ENCODE measurements around the gene LILRB1.
"Not testable (repeated sequence)": the region's sequence is repeated elsewhere in the genome, so short reads cannot be mapped to it uniquely, and the experiment has no call there.

LILRB1 gene

GRCh38 chr19:54626757-54627156 is 3.5 kb upstream of the LILRB1 start:
- no peak for DNase-seq

- DNase-seq, result not testable (repeated sequence)
Measured at GRCh38 chr19:54627912-54628311, 2.4 kb upstream of the LILRB1 start.

DNA sequence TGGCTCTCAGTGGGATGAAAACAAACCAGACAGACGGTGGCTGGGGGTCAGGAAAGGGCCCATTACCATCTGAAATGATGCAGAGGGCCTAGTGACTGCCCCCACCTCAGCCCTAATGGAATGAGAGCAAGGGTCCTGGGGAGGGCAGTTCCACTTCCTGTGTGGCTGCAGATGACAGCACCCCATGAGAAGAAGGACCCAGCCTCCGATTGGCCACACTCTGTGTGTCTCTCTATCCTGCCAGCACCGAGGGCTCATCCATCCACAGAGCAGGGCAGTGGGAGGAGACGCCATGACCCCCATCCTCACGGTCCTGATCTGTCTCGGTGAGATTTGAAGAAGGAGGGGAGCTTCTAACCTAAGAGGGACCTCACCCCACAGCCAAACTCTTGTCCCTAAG is 498 bp downstream of the LILRB1 start:
- no peak for DNase-seq

DNA sequence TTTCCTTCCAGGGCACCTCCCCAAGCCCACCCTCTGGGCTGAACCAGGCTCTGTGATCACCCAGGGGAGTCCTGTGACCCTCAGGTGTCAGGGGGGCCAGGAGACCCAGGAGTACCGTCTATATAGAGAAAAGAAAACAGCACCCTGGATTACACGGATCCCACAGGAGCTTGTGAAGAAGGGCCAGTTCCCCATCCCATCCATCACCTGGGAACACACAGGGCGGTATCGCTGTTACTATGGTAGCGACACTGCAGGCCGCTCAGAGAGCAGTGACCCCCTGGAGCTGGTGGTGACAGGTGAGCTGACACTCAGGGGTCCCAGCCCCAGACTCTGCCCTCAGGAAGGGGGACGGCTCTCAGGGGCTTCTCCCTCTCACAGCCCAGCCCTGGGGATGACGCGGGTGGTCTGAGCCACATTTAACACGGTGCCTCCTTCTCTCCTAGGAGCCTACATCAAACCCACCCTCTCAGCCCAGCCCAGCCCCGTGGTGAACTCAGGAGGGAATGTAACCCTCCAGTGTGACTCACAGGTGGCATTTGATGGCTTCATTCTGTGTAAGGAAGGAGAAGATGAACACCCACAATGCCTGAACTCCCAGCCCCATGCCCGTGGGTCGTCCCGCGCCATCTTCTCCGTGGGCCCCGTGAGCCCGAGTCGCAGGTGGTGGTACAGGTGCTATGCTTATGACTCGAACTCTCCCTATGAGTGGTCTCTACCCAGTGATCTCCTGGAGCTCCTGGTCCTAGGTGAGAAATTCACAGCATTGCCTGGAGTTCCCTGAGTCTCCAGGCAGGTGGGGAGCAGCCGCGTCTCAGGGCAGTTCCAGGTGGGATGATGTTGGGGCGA is 1.4 kb downstream of the LILRB1 start:
- not testable (repeated sequence) for DNase-seq

DNA sequence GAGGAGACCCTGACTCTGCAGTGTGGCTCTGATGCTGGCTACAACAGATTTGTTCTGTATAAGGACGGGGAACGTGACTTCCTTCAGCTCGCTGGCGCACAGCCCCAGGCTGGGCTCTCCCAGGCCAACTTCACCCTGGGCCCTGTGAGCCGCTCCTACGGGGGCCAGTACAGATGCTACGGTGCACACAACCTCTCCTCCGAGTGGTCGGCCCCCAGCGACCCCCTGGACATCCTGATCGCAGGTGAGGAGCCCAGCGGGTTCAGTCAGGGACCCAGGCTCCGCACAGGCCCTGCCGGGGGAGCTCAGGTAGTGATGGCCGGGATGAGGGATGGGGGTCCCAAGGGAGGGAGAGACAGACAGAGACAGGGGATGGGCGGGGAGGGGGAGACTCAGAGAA is 2.2 kb downstream of the LILRB1 start:
- DNase-seq, result not testable (repeated sequence)

- DNase-seq, result no peak
Measured at GRCh38 chr19:54633401-54633800, 3.1 kb downstream of the LILRB1 start.

GRCh38 chr19:54636081-54636480 is 5.8 kb downstream of the LILRB1 start:
- DNase-seq, result not testable (repeated sequence)

DNA sequence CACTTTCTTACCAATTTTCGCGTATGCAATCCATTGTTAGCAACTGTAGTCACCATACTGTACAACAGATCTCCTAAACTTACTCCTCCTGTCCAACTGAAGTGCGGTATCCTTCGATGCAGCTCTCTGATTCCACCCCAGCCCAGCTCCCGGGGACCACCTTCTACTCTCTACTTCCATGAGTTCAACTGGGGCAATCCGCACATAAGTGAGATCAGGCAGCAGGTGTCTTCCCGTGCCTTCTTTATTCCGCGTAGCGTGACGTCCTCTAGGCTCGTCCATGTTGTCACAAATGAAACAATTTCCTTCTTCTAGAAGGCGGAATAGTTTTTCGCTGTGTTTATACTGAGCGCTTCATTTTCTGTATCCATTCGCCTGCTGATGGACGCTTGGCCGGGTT is 8.4 kb downstream of the LILRB1 start:
- DNase-seq, result no peak

DNA sequence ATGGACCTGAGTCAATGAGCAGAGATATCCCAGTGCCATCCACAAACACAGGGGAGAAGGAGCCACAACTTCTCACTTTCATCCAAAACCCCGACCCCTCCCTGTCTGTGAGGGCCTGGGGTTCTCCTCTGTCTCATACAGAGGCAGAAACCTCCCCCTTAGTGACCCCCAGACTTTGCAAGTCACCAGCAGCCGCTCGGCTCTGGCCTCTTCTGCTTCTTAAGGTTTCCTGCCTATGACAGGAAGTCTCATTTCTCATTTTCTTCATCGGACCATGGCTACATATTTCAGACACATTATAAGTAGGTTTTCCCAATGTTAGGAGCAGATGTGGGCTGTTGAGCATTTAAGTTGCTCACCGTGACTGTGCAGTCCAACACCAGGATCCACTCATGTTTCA is 12.7 kb downstream of the LILRB1 start:
- not testable (repeated sequence) for DNase-seq

DNA sequence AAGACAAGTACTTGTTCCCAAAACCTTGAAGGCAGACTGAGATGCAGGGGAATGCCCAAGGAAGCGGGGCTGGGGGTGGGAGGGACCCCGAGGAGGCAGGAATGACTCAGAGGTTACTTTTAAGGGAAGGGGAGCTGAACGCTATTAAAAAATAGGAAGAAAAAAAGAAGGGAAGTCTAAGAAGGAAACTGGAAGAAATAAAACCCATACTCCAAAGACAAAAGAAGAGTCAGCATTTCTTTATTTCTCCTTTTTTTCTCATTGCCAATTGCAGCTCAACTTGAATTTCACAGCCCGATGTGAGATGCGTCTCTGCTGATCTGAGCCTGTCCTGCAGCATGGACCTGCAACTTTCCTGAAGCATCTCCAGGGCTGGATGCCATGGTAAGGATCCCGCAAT is 13.3 kb downstream of the LILRB1 start:
- not testable (repeated sequence) for DNase-seq

DNA sequence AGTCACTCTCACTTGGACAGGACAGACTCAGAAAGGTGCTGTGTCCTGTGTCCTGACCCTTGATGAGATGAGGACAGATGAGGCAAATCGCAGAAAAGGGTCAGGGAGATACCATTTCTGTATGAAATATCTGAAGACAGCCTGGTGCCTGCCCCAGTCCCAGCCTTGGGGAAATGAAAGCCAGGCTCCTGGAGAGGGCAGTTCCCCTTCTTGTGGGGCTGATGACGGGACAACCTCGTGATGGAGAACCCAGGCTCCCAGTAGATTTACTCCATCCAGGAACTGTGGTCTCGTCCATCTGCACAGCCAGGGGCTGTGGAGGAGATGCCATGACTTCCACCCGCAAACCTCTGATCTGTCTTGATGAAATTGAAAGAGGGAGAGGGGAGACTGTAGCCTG is 13.8 kb downstream of the LILRB1 start:
- DNase-seq, result no peak

- DNase-seq, result no peak
Measured at GRCh38 chr19:54646331-54646841, 16.1 kb downstream of the LILRB1 start.

- peak; percentile 34 for DNase-seq
Measured at GRCh38 chr19:54648129-54648528, 17.8 kb downstream of the LILRB1 start.

- DNase-seq, result no peak
Measured at GRCh38 chr19:54650108-54650655, 19.9 kb downstream of the LILRB1 start.

DNA sequence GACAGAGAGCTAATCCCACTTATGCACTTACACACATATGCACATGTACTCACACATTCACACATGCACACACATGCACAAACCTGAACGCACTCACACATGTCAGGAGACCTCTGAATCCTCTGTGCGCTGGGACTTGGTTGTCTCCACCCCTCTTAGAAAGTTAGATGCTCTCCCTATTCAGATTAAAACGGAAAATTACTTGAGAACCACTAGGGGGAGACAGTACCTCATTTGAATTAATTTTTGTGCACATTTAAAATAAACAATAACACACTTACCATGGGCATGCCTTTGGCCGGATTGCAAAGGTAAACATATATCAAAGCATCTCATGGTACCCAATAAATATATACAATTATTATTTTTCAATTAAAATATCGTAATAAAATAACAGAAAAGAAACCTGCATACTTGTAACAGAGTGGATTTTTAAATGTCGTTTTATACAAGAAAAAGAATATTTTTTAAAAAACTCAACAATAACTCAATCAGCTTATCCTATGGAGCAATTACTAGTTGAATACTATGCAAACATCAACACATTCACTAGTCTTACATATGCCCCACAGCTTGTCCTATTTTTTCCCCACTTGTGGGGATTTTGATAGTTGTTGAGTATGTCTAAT is 23.0 kb downstream of the LILRB1 start:
- DNase-seq, result peak; percentile 51

- DNase-seq, result peak; percentile 74
Measured at GRCh38 chr19:54654447-54655321, 24.4 kb downstream of the LILRB1 start.

DNA sequence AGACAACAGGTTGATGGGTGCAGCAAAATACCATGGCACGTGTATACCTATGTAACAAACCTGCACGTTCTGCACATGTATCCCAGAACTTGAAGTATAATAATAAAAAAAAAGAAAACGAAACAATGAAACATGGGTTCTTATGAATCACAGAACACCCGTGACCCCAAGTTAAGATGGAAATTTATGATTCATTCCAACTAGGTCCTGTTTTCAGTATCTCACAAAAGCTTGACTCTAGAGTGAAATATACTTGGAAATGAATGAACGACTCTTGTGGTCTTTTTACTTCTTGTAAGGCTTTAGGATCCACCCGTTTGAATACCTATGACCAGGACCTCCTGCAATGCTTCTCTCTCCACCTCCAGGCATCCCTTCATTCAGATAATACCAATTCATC is 29.0 kb downstream of the LILRB1 start:
- no peak for DNase-seq

GRCh38 chr19:54660306-54660705 is 30.0 kb downstream of the LILRB1 start:
- DNase-seq, result no peak

GRCh38 chr19:54660964-54661363 is 30.7 kb downstream of the LILRB1 start:
- DNase-seq, result peak; percentile 54

GRCh38 chr19:54661846-54662481 is 31.7 kb downstream of the LILRB1 start:
- DNase-seq, result no peak

GRCh38 chr19:54662730-54663129 is 32.4 kb downstream of the LILRB1 start, which contains the start of gene LILRB4:
TSS of gene LILRB4 (plus strand) at chr19:54662985. CDS start at chr19:54663034, 49 bp downstream.
- peak; percentile 45 for DNase-seq

GRCh38 chr19:54665530-54665929 is 35.2 kb downstream of the LILRB1 start:
- DNase-seq, result no peak
